ENCODE results near the gene TTLL5.

The TTLL5 gene

DNA sequence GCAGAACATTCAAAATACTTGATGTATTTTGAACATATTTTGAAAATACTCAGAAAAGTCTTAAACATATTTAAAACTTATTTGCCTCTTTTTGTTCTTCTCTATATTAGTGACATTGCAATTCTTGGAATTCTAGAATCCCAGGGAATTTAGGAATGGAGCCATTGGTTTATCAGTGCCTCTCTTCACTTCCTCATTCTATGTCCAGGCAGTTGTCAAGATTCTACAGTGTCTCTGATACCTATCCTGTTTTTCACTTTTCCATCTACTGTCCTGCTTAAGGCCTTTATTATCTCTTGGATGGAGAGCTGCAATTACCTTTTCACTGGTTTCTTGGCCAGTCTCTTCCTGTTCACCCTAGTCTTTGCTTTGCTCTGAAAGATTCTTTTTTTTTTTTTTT, 144.6 kb downstream of the TTLL5 start:
- Histone ChIP-seq H3K9ac (ENCODE audit: low read length) (no peak overlapping the region), H3K36me3 (ENCODE audit: control insufficient read depth, low read depth, low read length) (no peaks in the 10 kb centered on the region), H3K4me3 (ENCODE audit: low read length) (no peak overlapping the region), H3K27ac (ENCODE audit: low read length) (no peak overlapping the region), H3K9me3 (ENCODE audit: control insufficient read depth, low read depth, low read length) (no peaks in the 10 kb centered on the region), H3K4me1 (ENCODE audit: control insufficient read depth, low read depth, low read length) (peaks cover 1% of the 10 kb centered on the region), H3K27me3 (ENCODE audit: control insufficient read depth, insufficient read depth, low read length) (no peaks in the 10 kb centered on the region)

DNA sequence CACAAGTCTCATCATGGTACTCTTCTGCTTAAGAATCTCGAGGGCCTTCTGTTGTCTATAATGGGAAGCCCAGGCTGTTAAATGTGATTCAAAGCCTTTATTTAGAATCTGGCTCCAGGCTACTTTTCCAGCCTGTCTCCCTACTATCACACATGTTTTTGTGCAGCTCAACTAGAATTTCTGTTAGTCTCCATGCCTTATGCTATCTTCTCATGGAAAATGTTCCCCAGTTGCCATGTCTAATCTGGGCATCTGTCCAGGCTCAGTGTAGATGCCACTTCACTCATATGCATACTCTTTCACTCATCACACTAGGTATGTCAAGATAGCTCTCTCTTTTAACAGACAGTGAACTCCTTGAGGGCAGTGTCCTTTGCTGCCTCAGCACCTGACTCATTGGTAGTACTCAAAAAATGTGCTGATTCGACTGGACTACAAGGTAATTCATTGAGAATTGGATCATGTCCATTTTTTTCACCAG, 145.3 kb downstream of the TTLL5 start:
- no peak overlapping the region for H3K9ac ChIP-seq (ENCODE audit: low read length)
- no peaks in the 10 kb centered on the region for H3K27me3 ChIP-seq (ENCODE audit: control insufficient read depth, insufficient read depth, low read length)
- no peaks in the 10 kb centered on the region for H3K36me3 ChIP-seq (ENCODE audit: control insufficient read depth, low read depth, low read length)

DNA sequence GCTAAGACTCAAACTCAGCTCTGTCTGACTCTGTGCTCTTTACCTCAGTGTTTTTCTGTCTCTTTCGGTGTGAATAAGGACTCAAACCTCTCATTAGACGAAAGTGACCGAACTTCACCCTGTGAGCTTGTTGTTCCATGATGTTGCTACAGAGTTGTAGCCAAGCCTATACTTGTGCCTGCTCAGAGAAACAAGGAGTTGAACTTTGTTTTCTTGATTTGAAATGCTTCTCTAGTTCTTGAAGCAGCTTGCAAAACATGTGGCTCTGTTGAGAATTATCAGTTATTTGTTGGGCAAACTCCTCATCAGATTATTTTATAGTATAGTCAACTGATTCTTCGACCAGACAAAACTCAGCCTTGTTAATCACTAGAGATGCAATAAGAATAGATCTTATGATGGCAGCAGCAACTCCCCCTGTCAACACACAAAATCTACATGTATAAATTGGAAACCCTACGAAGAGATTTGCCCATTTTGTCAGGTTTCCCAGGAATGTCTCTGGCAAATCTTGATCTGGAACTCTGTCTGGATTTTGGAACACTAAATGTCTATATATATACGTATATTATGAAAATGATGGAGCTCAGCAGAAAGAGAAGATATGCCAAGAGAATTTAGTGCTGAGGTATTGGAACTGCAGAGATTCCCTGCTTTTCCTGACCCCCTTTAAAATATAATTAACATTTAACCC, 146.8 kb downstream of the TTLL5 start:
- Histone ChIP-seq H3K9ac (ENCODE audit: low read length) (no peak overlapping the region), H3K36me3 (ENCODE audit: control insufficient read depth, low read depth, low read length) (no peaks in the 10 kb centered on the region), H3K4me3 (ENCODE audit: low read length) (no peak overlapping the region), H3K27ac (ENCODE audit: low read length) (no peak overlapping the region), H3K9me3 (ENCODE audit: control insufficient read depth, low read depth, low read length) (no peaks in the 10 kb centered on the region), H3K27me3 (ENCODE audit: control insufficient read depth, insufficient read depth, low read length) (no peaks in the 10 kb centered on the region), H3K4me1 (ENCODE audit: control insufficient read depth, low read depth, low read length) (peaks cover 18% of the 10 kb centered on the region)

More for the DNA sequence above, 145.3 kb downstream of the TTLL5 start:
- Histone ChIP-seq H3K27ac (ENCODE audit: low read length) (no peak overlapping the region), H3K4me3 (ENCODE audit: low read length) (no peak overlapping the region), H3K4me1 (ENCODE audit: control insufficient read depth, low read depth, low read length) (peaks cover 4% of the 10 kb centered on the region), H3K9me3 (ENCODE audit: control insufficient read depth, low read depth, low read length) (no peaks in the 10 kb centered on the region)

- no peak overlapping the region for H3K27ac ChIP-seq (ENCODE audit: low read length)
- H3K36me3 ChIP-seq (ENCODE audit: control insufficient read depth, low read depth, low read length) = no peaks in the 10 kb centered on the region
- no peak overlapping the region for H3K9ac ChIP-seq (ENCODE audit: low read length)
- peaks cover 22% of the 10 kb centered on the region for H3K4me1 ChIP-seq (ENCODE audit: control insufficient read depth, low read depth, low read length)
- H3K9me3 ChIP-seq (ENCODE audit: control insufficient read depth, low read depth, low read length) = no peaks in the 10 kb centered on the region
- no peak overlapping the region for H3K4me3 ChIP-seq (ENCODE audit: low read length)
- H3K27me3 ChIP-seq (ENCODE audit: control insufficient read depth, insufficient read depth, low read length) = no peaks in the 10 kb centered on the region
These were observed 150.2 kb downstream of the TTLL5 start for GRCh38 chr14:75811136-75811829.

GRCh38 chr14:75811872-75812499, 150.9 kb downstream of the TTLL5 start:
- no peaks in the 10 kb centered on the region for H3K9me3 ChIP-seq (ENCODE audit: control insufficient read depth, low read depth, low read length)
- no peaks in the 10 kb centered on the region for H3K36me3 ChIP-seq (ENCODE audit: control insufficient read depth, low read depth, low read length)
- peaks cover 22% of the 10 kb centered on the region for H3K4me1 ChIP-seq (ENCODE audit: control insufficient read depth, low read depth, low read length)
- H3K4me3 ChIP-seq (ENCODE audit: low read length) = peak overlapping the region; percentile 17
- peak overlapping the region; percentile 38 for H3K9ac ChIP-seq (ENCODE audit: low read length)
- H3K27me3 ChIP-seq (ENCODE audit: control insufficient read depth, insufficient read depth, low read length) = no peaks in the 10 kb centered on the region
- H3K27ac ChIP-seq (ENCODE audit: low read length) = peak overlapping the region; percentile 65

GRCh38 chr14:75812622-75813021, 151.6 kb downstream of the TTLL5 start:
- Histone ChIP-seq H3K9me3 (ENCODE audit: control insufficient read depth, low read depth, low read length) (no peaks in the 10 kb centered on the region), H3K27ac (ENCODE audit: low read length) (peak overlapping the region; percentile 65), H3K36me3 (ENCODE audit: control insufficient read depth, low read depth, low read length) (no peaks in the 10 kb centered on the region)

DNA sequence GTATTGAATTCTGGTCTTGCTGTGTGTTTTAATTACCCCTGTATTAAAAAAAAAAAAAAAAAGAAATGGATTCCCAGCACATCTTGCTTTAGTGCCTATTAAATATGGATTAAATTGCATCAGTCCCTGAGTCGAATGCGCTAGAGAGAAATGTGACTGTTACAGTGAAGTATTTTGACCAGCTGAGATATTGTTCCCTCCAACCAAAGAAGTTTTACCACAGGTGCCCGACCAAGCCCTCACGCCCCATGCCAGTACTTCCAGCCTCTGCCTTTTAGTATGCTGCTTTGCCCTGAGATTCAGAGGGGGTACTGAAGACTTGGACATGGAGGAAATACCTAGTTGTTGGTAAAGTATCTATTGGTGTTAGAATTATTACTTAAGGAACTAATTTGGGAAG, 159.7 kb downstream of the TTLL5 start:
- Histone ChIP-seq H3K9me3 (ENCODE audit: control insufficient read depth, low read depth, low read length) (no peaks in the 10 kb centered on the region), H3K9ac (ENCODE audit: low read length) (no peak overlapping the region), H3K27me3 (ENCODE audit: control insufficient read depth, insufficient read depth, low read length) (no peaks in the 10 kb centered on the region), H3K36me3 (ENCODE audit: control insufficient read depth, low read depth, low read length) (peaks cover 14% of the 10 kb centered on the region), H3K4me1 (ENCODE audit: control insufficient read depth, low read depth, low read length) (no peaks in the 10 kb centered on the region), H3K27ac (ENCODE audit: low read length) (no peak overlapping the region), H3K4me3 (ENCODE audit: low read length) (no peak overlapping the region)

More at GRCh38 chr14:75812622-75813021, 151.6 kb downstream of the TTLL5 start:
- Histone ChIP-seq H3K4me1 (ENCODE audit: control insufficient read depth, low read depth, low read length) (peaks cover 22% of the 10 kb centered on the region), H3K9ac (ENCODE audit: low read length) (peak overlapping the region; percentile 38), H3K4me3 (ENCODE audit: low read length) (peak overlapping the region; percentile 17), H3K27me3 (ENCODE audit: control insufficient read depth, insufficient read depth, low read length) (no peaks in the 10 kb centered on the region)

DNA sequence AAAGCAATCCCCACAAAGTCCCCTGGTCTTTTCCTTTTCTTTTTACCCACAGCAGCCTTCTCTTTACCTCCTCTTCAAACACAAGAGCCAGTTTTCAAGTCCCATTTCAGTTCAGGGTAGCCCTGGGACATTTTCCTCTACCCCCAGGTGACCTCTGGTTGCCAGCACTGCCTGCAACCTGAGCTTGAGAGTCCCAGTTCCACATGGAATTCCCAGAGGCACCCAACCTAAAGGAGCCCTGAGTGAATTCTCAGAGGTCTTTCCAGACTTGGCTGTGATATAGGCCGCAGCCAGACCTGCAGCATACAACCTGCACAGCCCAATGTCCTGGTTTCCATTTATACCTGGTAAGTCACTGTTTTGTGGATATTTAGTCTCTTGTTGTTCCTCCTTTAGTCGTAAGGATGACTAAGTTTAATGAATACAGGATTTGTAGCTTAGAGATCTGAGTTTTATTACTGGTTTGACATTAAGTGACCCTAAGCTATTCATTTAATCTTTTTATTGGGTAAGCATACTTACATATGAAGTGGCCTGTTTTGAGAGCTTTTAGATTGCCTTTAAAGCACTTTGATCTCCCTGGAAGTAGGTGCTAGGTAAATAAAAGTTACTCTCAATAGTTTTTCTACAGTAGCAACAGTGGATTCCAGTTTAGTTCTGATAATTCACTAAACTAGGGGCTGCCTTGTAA, 160.9 kb downstream of the TTLL5 start:
- Histone ChIP-seq H3K4me3 (ENCODE audit: low read length) (no peak overlapping the region), H3K27ac (ENCODE audit: low read length) (no peak overlapping the region), H3K36me3 (ENCODE audit: control insufficient read depth, low read depth, low read length) (peaks cover 14% of the 10 kb centered on the region), H3K27me3 (ENCODE audit: control insufficient read depth, insufficient read depth, low read length) (no peaks in the 10 kb centered on the region), H3K9ac (ENCODE audit: low read length) (no peak overlapping the region), H3K4me1 (ENCODE audit: control insufficient read depth, low read depth, low read length) (no peaks in the 10 kb centered on the region), H3K9me3 (ENCODE audit: control insufficient read depth, low read depth, low read length) (no peaks in the 10 kb centered on the region)

DNA sequence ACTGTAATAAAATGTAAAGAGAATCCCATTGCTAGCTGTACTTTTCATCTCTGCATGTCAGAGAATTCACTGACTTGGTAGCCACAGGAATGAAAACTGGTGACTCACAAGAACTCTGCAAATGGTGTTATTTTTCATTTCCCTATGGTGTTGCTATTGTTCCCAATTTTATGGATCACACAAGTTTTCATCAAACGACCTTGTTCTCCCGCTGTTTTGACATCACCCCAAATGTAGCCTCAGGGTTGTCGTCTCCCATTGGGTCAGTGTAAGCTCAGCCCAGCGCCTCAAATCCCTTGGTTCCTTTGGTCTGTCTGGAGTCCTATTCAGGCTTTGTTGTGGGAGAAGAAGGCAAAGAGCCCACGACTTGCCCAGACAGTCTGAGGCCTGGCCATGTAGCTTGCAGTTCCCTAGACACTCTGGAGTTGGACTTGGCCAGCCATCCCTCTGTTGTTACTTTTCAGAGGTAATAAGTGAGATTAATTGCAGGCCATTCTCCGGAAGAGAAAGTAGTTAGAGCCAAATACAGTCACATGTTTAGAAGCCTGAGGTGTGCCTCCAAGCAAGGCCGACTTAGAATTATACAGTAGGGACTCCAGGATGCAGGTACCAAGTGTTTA, 161.6 kb downstream of the TTLL5 start:
- Histone ChIP-seq H3K9ac (ENCODE audit: low read length) (no peak overlapping the region), H3K4me3 (ENCODE audit: low read length) (no peak overlapping the region), H3K9me3 (ENCODE audit: control insufficient read depth, low read depth, low read length) (no peaks in the 10 kb centered on the region), H3K27me3 (ENCODE audit: control insufficient read depth, insufficient read depth, low read length) (no peaks in the 10 kb centered on the region), H3K4me1 (ENCODE audit: control insufficient read depth, low read depth, low read length) (no peaks in the 10 kb centered on the region), H3K27ac (ENCODE audit: low read length) (no peak overlapping the region), H3K36me3 (ENCODE audit: control insufficient read depth, low read depth, low read length) (peaks cover 14% of the 10 kb centered on the region)

- Histone ChIP-seq H3K27me3 (ENCODE audit: control insufficient read depth, insufficient read depth, low read length) (no peaks in the 10 kb centered on the region), H3K4me1 (ENCODE audit: control insufficient read depth, low read depth, low read length) (no peaks in the 10 kb centered on the region), H3K9me3 (ENCODE audit: control insufficient read depth, low read depth, low read length) (no peaks in the 10 kb centered on the region), H3K4me3 (ENCODE audit: low read length) (no peak overlapping the region), H3K27ac (ENCODE audit: low read length) (no peak overlapping the region), H3K36me3 (ENCODE audit: control insufficient read depth, low read depth, low read length) (peaks cover 14% of the 10 kb centered on the region), H3K9ac (ENCODE audit: low read length) (no peak overlapping the region)
These were observed 162.3 kb downstream of the TTLL5 start for GRCh38 chr14:75823334-75823733.

DNA sequence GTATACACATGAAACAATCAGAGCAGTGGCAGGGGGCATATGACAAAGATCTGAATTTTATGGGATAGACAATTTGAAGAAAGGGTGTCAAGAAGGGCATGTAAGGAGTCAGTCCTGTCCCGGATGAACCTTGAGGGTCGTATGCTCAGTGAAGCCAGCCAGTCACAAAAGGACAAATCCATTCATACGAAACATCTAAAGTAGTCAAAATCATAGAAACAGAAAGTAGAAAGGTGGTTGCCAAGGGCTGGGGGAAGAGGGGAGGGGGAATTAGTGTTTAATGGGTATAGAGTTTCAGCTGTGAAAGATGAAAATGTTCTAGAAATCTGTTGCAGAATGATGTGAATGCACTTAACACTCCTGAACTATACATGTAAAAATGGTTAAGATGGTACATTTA, 163.3 kb downstream of the TTLL5 start:
- Histone ChIP-seq H3K9ac (ENCODE audit: low read length) (no peak overlapping the region), H3K36me3 (ENCODE audit: control insufficient read depth, low read depth, low read length) (peaks cover 14% of the 10 kb centered on the region), H3K9me3 (ENCODE audit: control insufficient read depth, low read depth, low read length) (no peaks in the 10 kb centered on the region), H3K27me3 (ENCODE audit: control insufficient read depth, insufficient read depth, low read length) (no peaks in the 10 kb centered on the region), H3K4me1 (ENCODE audit: control insufficient read depth, low read depth, low read length) (no peaks in the 10 kb centered on the region), H3K27ac (ENCODE audit: low read length) (no peak overlapping the region), H3K4me3 (ENCODE audit: low read length) (no peak overlapping the region)

Measured in iPS-18a (cell line).